ENCODE results near the gene KDM2B.

GRCh38 chr12:121581686-121582429 lies 1.0 kb upstream of the KDM2B start:
- no peak for TF ChIP-seq EZH2 (IDR thresholded peaks at IDR 0.05)
- TF ChIP-seq POLR2AphosphoS5 (IDR thresholded peaks at IDR 0.05; ENCODE audit: borderline replicate concordance, low read depth, low read length) = no peak
- no peak for TF ChIP-seq FOXP2 (optimal IDR thresholded peaks at IDR 0.05; ENCODE audit: control extremely low read depth, extremely low read length, insufficient read depth)

All from SK-N-MC (cell line).